Common myeloid progenitor, CD34-positive (primary cell): ENCODE results near the gene COL15A1.

ENCODE experiments used
- CTCF ChIA-PET: fragments of 350-600 bp; sonication (Branson Sonifier 250); formaldehyde crosslinking; loops from one replicate; lab custom pipeline; 2021; ENCODE audit warnings: antibody characterized with exemption; lab: Charles Lee
- POLR2A ChIA-PET: fragments of 350-600 bp; sonication (Branson Sonifier 250); formaldehyde crosslinking; loops from one replicate; lab custom pipeline; 2021; ENCODE audit warnings: antibody characterized with exemption; lab: Charles Lee
- DNase-seq, 3 donors: peaks; one replicate each; pipeline versions ENCODE4 v3.0.0 to v3.0.0-alpha.2; 2013
- H3K27ac ChIP-seq, 2 experiments: 1 replicate in 1 of 2; 2 replicates in 1 of 2; pipeline ENCODE4 v1.7.0; 2013; ENCODE audit warnings: inconsistent platforms in 2 of 2, low read length in 2 of 2, mild to moderate bottlenecking in 2 of 2, low read depth in 1 of 2, moderate library complexity in 1 of 2; ENCODE audit not compliant: severe bottlenecking in 2 of 2, insufficient read depth in 1 of 2, poor library complexity in 1 of 2
- H3K27me3 ChIP-seq, 5 experiments: replicated peaks in 2 of 5; 1 replicate in 3 of 5; 2 replicates in 2 of 5; pipeline versions ENCODE4 v1.6.1 to v1.7.0; 2013; ENCODE audit warnings: low read length in 4 of 5, mild to moderate bottlenecking in 2 of 5, moderate library complexity in 2 of 5, inconsistent platforms in 1 of 5; ENCODE audit not compliant: insufficient read depth in 5 of 5, control insufficient read depth in 4 of 5
- H3K36me3 ChIP-seq, 4 experiments: 1 replicate in 2 of 4; 2 replicates in 2 of 4; pipeline versions ENCODE4 v1.6.1 to v1.7.0; 2013; ENCODE audit warnings: low read length in 3 of 4, control low read depth in 1 of 4, mild to moderate bottlenecking in 1 of 4; ENCODE audit not compliant: control insufficient read depth in 4 of 4, insufficient read depth in 4 of 4
- H3K4me1 ChIP-seq, 4 experiments: 1 replicate in 3 of 4; 2 replicates in 1 of 4; pipeline versions ENCODE4 v1.6.1 to v1.7.1; 2013; ENCODE audit warnings: low read length in 3 of 4, mild to moderate bottlenecking in 3 of 4, control low read depth in 1 of 4, inconsistent platforms in 1 of 4, moderate library complexity in 1 of 4; ENCODE audit not compliant: control insufficient read depth in 4 of 4, insufficient read depth in 4 of 4; ENCODE audit errors: control extremely low read depth in 1 of 4
- H3K4me3 ChIP-seq, 7 experiments: 1 replicate in 4 of 7; 2 replicates in 3 of 7; pipeline versions ENCODE4 v1.5.1 to v1.7.0; 2013; ENCODE audit warnings: mild to moderate bottlenecking in 7 of 7, low read length in 6 of 7, moderate library complexity in 6 of 7, inconsistent platforms in 2 of 7, low read depth in 2 of 7, control low read depth in 1 of 7; ENCODE audit not compliant: insufficient read depth in 4 of 7, control insufficient read depth in 1 of 7; ENCODE audit errors: extremely low read depth in 1 of 7
- H3K9me3 ChIP-seq, 5 experiments: 1 replicate in 4 of 5; 2 replicates in 1 of 5; pipeline versions ENCODE4 v1.6.1 to v1.7.1; 2013; ENCODE audit warnings: low read length in 4 of 5, mild to moderate bottlenecking in 2 of 5, inconsistent platforms in 1 of 5, low read depth in 1 of 5, moderate library complexity in 1 of 5; ENCODE audit not compliant: control insufficient read depth in 4 of 5, insufficient read depth in 2 of 5; ENCODE audit errors: control extremely low read depth in 1 of 5
- WGBS: methylation state at CpG from one replicate; pipeline ENCODE4 v1.1.5; 2013; ENCODE audit not compliant: insufficient coverage; 5-methylcytosine and 5-hydroxymethylcytosine counted together

COL15A1 gene

GRCh38 chr9:98923451-98924123 is 20.1 kb upstream of the COL15A1 start:
- DNase-seq, result no peak
- Histone ChIP-seq H3K27ac (no peak overlapping the region), H3K4me1 (no peaks in the 10 kb centered on the region), H3K27me3 (peaks cover 0 to 3% (median 0%) of the 10 kb centered on the region in 5 experiments), H3K9me3 (no peaks in the 10 kb centered on the region), H3K36me3 (no peaks in the 10 kb centered on the region), H3K4me3 (no peak overlapping the region)
- WGBS, result 96% methylated on average over 5 of the region's 5 CpGs
- ChIA-PET CTCF (interaction anchor here (1.2 to 1.4 kb wide), 2 partner anchors 19 to 75 kb away, joined by 3 to 4 read pairs; no protein-coding TSS in a partner anchor), POLR2A (no interaction called here)

- Histone ChIP-seq H3K4me3 (no peak overlapping the region), H3K9me3 (no peaks in the 10 kb centered on the region), H3K36me3 (no peaks in the 10 kb centered on the region), H3K27me3 (peaks cover 0 to 5% (median 0%) of the 10 kb centered on the region in 5 experiments), H3K27ac (no peak overlapping the region), H3K4me1 (no peaks in the 10 kb centered on the region)
- DNase-seq, result no peak
- WGBS, result 96% methylated on average over 15 of the region's 15 CpGs
- ChIA-PET POLR2A (no interaction called here), CTCF (interaction anchor here (0.8 to 1.2 kb wide), 2 partner anchors 19 to 218 kb away, joined by 3 read pairs; no protein-coding TSS in a partner anchor)
Observed at GRCh38 chr9:98924946-98925820, 18.5 kb upstream of the COL15A1 start.

DNA sequence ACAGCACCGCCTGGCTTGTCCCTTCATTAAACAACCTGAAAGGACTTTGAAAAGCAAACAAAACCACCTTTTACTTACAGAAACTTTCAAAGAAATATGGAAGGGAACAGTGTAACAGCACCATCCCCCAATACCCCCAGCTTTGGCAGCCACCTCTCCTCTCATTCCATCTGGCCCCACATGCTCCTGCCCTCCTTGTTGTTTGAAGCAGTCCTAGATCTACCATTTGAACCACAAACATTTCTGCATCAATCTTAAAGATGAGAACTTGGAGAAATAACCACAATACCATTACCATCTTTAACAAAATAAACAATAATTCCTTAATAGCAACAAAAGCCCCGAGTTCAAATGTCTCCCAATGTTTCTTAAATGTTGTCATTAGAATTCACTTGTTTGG is 17.8 kb upstream of the COL15A1 start:
- 100% methylated on average over 1 of the region's 2 CpGs for WGBS
- Histone ChIP-seq H3K9me3 (no peaks in the 10 kb centered on the region), H3K27ac (no peak overlapping the region), H3K27me3 (peaks cover 0 to 5% (median 0%) of the 10 kb centered on the region in 5 experiments), H3K36me3 (no peaks in the 10 kb centered on the region), H3K4me3 (no peak overlapping the region), H3K4me1 (no peaks in the 10 kb centered on the region)
- POLR2A ChIA-PET, result no interaction called here
- DNase-seq, result no peak
- CTCF ChIA-PET, result interaction anchor here (0.8 to 1.2 kb wide), 2 partner anchors 20 to 219 kb away, joined by 3 read pairs; no protein-coding TSS in a partner anchor

DNA sequence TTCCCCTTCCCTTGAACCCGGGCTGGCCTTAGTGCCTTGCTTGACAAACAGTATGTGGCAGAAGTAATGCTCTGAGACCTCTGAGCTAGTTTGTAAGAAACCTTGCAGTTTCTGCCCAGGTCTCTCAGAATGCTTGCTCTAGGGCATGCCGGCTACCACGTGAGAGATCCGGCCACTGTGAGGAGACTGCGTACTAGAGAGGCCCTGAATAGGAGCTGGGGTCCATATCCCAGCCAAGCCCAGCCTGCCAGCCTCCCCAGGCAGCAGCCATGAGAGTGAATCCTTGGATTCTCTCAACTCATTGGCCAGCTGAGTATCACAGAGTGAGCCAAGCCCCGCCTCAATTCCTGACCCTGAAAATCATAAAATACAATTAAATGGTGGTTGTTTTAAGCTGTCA is 16.0 kb upstream of the COL15A1 start:
- no peak overlapping the region for H3K4me3 ChIP-seq
- CTCF ChIA-PET, result interaction anchor here (1.2 kb wide), 1 partner anchor 28 kb away, joined by 3 read pairs; no protein-coding TSS in a partner anchor
- 95% methylated on average over 5 of the region's 6 CpGs for WGBS
- no peaks in the 10 kb centered on the region for H3K36me3 ChIP-seq
- POLR2A ChIA-PET, result no interaction called here
- no peak for DNase-seq
- H3K27me3 ChIP-seq, result peaks cover 0 to 5% (median 0%) of the 10 kb centered on the region in 5 experiments
- H3K4me1 ChIP-seq, result no peaks in the 10 kb centered on the region
- H3K9me3 ChIP-seq, result no peaks in the 10 kb centered on the region
- no peak overlapping the region for H3K27ac ChIP-seq

DNA sequence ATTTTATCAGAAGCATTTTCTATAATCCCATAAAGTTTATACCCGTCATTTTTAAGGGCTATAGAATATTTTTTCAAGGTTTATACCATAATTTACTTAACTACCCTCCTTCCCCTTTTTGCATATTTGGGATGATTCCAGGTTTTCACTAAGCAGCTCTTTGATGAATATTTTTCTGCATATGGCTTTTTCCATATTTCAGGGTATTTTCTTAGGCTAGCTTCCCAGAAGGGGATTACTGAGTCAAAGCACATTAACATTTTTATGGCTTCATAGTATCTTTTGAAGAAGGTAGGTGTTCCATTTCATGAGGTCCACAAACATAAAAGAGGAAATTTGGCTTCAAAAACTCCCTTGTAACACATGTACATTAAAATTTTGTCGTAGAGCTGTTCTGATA is 14.6 kb upstream of the COL15A1 start:
- POLR2A ChIA-PET, result no interaction called here
- H3K27me3 ChIP-seq, result peaks cover 0 to 5% (median 0%) of the 10 kb centered on the region in 5 experiments
- H3K4me1 ChIP-seq, result no peaks in the 10 kb centered on the region
- no peaks in the 10 kb centered on the region for H3K9me3 ChIP-seq
- H3K36me3 ChIP-seq, result no peaks in the 10 kb centered on the region
- H3K27ac ChIP-seq, result no peak overlapping the region
- no CpG with 5 or more reads among the region's 2 CpGs for WGBS
- H3K4me3 ChIP-seq, result no peak overlapping the region
- CTCF ChIA-PET, result interaction anchor here (0.9 kb wide), 1 partner anchor 46 kb away, joined by 4 read pairs; no protein-coding TSS in a partner anchor
- DNase-seq, result no peak

- H3K36me3 ChIP-seq, result no peaks in the 10 kb centered on the region
- POLR2A ChIA-PET, result no interaction called here
Observed at GRCh38 chr9:98929895-98930341, 13.8 kb upstream of the COL15A1 start.

More at GRCh38 chr9:98929895-98930341, 13.8 kb upstream of the COL15A1 start:
- Histone ChIP-seq H3K9me3 (no peaks in the 10 kb centered on the region), H3K27me3 (peaks cover 0 to 5% (median 0%) of the 10 kb centered on the region in 5 experiments), H3K27ac (no peak overlapping the region), H3K4me3 (no peak overlapping the region), H3K4me1 (no peaks in the 10 kb centered on the region)
- 95% methylated on average over 9 of the region's 10 CpGs for WGBS
- DNase-seq, result no peak
- CTCF ChIA-PET, result interaction anchor here (0.9 kb wide), 1 partner anchor 45 kb away, joined by 4 read pairs; no protein-coding TSS in a partner anchor
